ACHN (cell line): ENCODE measurements around the gene BEGAIN.

ENCODE experiments used
- DNase-seq: peaks from one replicate; pipeline ENCODE4 v3.0.0-alpha.2; 2015
- in situ Hi-C: cut with HindIII; loops from 2 replicates; pipeline ENCODE4 v1.10.0; 2017; ENCODE audit warnings: low sequenced_read_pairs, low pct_ligation_motif_present, low pct_unique_long_range_greater_than_20kb

Gene BEGAIN

DNA sequence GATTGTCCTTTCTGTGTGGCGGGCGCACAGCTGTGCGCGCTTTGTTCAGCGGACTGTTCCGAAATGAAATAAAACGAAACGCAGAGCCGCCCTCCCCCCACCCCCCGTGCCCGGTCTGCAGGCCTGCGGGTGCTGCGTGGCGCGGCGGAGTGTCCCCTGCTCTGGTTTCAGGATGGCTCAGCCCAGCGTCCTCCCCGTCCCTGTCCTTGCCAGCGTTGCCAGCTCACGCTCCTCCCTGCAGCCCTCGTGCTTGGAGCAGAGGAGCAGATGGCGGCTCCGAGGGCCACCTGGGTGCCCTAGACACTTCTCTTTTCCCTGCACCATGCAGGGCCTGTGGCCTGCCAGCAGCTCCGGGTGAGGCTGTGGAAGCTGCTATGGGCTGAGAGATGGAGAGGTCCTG, 17.5 kb upstream of the BEGAIN start:
- in situ Hi-C loops: no loop called here
- DNase-seq: no peak

DNA sequence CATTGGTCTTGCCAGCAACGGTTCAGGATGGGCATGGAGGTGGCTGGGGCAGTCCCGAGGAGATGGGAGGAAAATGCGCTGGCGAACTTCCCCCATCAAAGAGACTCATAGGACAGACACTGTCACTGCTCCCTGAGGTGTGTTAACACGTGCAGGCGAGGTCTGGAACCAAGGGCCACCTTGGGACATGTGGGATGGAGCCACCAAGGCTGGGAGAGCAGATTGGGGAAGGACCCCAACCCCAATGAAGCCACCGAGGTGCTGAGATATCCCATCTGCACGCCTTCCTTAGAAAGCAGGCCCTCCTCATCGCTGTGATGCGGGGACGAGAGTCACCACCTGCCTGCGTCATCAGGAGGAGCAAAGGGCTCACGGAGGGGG, 16.9 kb upstream of the BEGAIN start:
- in situ Hi-C loops: no loop called here
- no peak for DNase-seq

GRCh38 chr14:100603341-100604120, 16.3 kb upstream of the BEGAIN start:
- in situ Hi-C loops: no loop called here
- no peak for DNase-seq

DNA sequence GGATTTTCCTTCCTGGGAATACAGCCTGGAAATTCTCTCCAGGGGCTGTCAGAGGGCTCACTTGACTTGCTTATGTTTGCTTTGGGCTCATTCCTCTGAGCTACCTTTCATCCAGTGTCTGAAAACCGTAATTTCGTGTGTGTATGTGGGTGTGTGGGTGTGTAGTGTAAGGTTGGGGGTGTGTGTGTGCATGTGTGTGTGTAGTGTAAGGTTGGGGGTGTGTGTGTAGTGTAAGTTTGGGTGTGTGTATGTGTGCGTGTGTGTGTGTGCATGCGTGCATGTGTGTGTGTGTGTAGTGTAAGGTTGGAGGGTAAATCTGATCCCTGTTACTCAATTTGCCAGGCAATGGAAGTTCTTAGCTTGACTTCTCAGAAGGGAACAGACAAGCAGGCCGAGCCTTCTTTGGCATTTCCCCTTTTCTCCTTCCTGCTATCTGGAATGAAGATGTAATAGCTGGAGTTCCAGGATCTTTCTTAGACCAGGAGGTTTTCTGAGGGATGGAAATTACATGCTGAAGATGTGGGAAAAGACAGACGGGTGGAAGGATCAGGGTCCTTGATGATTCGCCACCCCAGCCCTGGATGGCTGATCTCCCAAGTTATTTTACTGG, 15.5 kb upstream of the BEGAIN start:
- in situ Hi-C loops: no loop called here
- DNase-seq: no peak

DNA sequence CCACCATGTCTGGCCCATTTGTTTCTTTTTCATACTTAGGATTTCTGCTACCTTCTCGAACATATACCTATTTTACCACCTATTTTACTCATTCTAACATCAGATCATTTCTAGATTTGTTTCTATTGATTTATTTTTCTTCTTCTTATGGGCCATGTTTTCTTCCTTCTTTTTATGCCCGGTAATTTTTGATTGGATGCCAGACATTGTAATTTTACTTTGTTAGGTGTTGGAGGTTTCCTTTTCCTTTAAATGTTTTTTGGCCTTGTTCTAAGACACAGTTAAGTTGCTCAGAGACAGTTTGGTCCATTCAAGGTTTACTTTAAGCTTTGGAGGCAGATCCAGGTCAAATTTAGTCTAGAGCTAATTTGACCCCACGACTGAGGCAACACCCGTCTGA, 14.7 kb upstream of the BEGAIN start:
- DNase-seq: no peak

GRCh38 chr14:100601064-100601463, 13.8 kb upstream of the BEGAIN start:
- in situ Hi-C loops: no loop called here
- no peak for DNase-seq

More for the DNA sequence above, 14.7 kb upstream of the BEGAIN start:
- in situ Hi-C loops: no loop called here

DNA sequence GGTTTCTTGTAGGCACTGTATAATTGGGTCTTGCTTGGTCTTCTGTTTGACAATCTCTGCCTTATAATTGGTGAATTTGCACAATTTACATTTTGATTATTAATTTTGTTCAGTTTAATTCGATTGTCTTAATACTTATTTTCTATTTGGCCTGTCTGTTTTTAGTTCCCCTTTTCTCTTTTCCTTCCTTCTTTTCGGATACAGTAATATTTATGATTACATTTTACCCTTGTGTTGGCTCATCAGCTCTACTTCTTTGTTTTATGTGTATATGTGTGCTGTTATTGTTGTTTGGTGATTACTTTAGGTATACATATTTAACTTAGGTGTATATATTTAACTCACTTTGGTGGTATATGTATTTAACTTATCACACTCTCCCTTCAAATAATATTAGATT, 12.8 kb upstream of the BEGAIN start:
- in situ Hi-C loops: no loop called here
- DNase-seq: no peak

DNA sequence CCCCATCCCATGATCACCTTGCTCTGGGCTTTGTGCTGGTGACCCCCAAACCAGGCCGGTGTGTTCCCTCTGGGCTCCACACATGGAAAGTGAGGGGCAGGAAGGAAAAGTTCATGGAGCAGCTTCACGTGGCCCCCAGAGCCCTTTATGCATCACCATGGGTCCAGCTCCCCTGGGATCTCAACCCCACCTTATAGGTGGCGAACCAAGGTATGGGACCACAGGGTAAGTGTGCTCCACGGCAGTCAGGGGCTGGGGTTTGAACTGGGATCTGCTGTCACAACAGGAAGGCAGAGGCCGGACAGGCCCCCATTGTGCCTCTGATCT, 7.4 kb upstream of the BEGAIN start:
- DNase-seq: no peak
- in situ Hi-C loops: no loop called here

DNA sequence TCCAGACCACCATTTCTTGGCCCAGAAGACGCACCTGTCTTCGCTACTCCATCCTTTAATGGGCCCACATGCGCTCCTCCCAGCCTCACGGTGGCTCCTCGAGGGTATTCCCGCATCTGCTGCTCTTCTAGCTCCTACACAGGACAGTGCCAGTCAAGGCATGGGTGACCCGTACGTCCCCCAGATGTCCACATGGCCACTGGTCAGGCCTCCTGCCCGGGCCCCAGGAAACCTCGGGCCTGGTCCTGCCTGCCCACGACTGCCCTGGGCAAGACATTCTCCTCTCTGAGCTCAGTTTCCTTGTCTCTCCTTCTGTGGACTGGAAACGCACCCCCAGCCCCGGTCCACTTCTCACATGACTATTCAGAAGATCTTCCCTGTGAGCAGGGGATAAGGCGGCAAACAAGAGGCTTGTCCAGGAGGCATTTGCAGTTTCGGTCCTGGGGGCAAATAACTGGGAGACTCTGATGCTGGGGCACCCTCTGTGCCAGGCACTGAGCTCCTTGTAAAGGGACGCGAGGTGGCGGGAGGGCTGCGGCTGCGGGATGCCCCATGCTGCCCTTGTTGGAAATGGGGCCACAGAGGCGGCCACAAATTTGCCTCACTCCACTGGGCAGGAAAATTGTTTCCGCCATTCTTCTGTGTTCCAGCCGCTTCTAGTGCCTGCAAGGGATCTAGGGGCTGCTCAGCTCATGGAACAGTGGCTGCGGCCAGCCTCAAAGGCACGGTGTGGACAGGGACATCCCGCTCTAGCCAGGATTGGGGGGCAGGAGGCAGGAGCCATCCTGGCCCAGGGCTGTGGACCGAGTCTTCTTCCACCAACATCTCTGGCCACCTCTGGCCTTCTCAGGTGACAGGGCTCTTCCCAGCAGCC, 6.8 kb upstream of the BEGAIN start:
- DNase-seq: no peak
- in situ Hi-C loops: no loop called here

DNA sequence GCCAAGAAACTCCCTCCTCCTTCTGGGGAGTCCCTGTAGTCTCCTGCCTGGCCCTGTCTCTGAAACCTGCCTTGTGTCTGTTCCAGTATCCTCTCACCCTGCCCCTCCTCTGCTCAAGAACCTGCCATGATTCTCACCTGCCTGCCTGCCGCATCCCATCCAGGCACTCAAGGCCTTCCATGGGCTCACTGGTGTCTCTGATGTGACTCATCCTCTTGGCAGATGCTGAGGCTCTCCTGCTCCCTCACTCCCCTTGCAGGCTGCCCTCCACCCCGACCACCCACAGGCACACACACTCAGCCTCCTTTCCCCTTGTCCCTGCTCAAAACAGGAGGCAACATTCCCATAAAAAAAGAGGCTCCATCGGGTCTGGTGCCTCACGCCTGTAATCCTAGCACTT, 5.8 kb upstream of the BEGAIN start:
- DNase-seq: no peak

GRCh38 chr14:100592461-100592891, 5.3 kb upstream of the BEGAIN start:
- in situ Hi-C loops: no loop called here
- DNase-seq: no peak

More for the DNA sequence above, 5.8 kb upstream of the BEGAIN start:
- in situ Hi-C loops: no loop called here

GRCh38 chr14:100591453-100592371, 4.5 kb upstream of the BEGAIN start:
- no peak for DNase-seq
- in situ Hi-C loops: no loop called here

- DNase-seq: no peak
- in situ Hi-C loops: no loop called here
Measured at GRCh38 chr14:100590726-100591452, 3.7 kb upstream of the BEGAIN start.

GRCh38 chr14:100589760-100590469, 2.7 kb upstream of the BEGAIN start:
- DNase-seq: no peak
- in situ Hi-C loops: no loop called here

DNA sequence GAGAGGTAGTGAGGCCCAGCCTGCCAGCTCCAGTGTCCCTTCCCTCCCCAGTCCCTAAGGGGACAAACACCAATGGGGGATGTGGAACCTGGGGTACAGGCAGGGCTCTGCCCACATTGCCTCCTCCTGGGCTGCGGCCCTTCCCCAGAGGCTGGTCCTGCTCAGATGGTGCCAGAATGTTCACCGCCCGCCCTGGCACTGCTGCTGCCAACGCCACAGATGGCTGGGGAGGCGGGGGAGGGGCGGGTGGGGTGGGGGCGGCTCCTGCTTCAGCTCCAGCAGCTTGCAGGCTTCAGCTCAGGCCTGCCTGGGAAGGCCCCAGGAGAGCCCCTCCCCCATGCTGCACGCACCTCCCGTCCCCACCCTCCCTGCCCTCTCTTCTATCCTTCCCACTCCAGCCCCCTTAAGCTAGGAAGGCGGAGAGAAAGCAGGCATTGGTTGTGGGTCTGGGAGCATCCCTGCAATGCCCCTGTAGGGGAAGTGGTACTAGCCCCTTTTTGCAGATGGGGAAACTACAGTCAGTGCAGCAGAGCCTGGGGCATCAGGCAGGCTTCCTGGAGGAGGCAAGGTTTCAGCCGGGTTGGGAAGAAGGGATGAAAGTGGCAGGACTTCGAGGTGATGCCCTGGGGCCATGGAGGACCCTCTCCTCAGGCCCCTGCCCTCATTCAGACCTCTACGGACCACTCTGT, 2.0 kb upstream of the BEGAIN start:
- DNase-seq: no peak
- in situ Hi-C loops: no loop called here

GRCh38 chr14:100588671-100589070, 1.5 kb upstream of the BEGAIN start:
- no peak for DNase-seq
- in situ Hi-C loops: no loop called here
